HG03432 (cell line): ENCODE measurements around the gene VGLL4.

Experiments used
- ATAC-seq: cut with Tn5 transposase; IDR thresholded peaks from one replicate; pipeline ENCODE4 v1.9.1; 2021; ENCODE audit warnings: mild to moderate bottlenecking, moderate library complexity; ENCODE audit not compliant: unreplicated experiment

The VGLL4 gene

GRCh38 chr3:11653298-11654055 is 9.8 kb upstream of the VGLL4 start:
- ATAC-seq: no peak

GRCh38 chr3:11651900-11652299 is 8.2 kb upstream of the VGLL4 start:
- ATAC-seq: no peak

GRCh38 chr3:11651477-11651876 is 7.8 kb upstream of the VGLL4 start:
- ATAC-seq: no peak

- no peak for ATAC-seq
These were observed 6.7 kb upstream of the VGLL4 start for GRCh38 chr3:11650391-11650790.

- ATAC-seq: no peak
These were observed 5.0 kb upstream of the VGLL4 start for GRCh38 chr3:11648735-11649134.

- ATAC-seq: no peak
These were observed 513 bp downstream of the VGLL4 start for GRCh38 chr3:11643201-11643603.

- ATAC-seq: peak; percentile 80
These were observed 1.1 kb downstream of the VGLL4 start for GRCh38 chr3:11642431-11643191.

GRCh38 chr3:11641683-11642430 is 1.9 kb downstream of the VGLL4 start:
- no peak for ATAC-seq

GRCh38 chr3:11641316-11641682 is 2.4 kb downstream of the VGLL4 start:
- ATAC-seq: no peak

- no peak for ATAC-seq
These were observed 3.6 kb downstream of the VGLL4 start for GRCh38 chr3:11640009-11640673.

- no peak for ATAC-seq
These were observed 5.0 kb downstream of the VGLL4 start for GRCh38 chr3:11638495-11639358.

- no peak for ATAC-seq
These were observed 5.7 kb downstream of the VGLL4 start for GRCh38 chr3:11637901-11638458.

- ATAC-seq: no peak
These were observed 7.3 kb downstream of the VGLL4 start for GRCh38 chr3:11636394-11636770.

- no peak for ATAC-seq
These were observed 7.9 kb downstream of the VGLL4 start for GRCh38 chr3:11635680-11636393.

- ATAC-seq: no peak
These were observed 8.6 kb downstream of the VGLL4 start for GRCh38 chr3:11634974-11635612.

GRCh38 chr3:11634081-11634635 is 9.6 kb downstream of the VGLL4 start:
- no peak for ATAC-seq

GRCh38 chr3:11632966-11633365 is 10.7 kb downstream of the VGLL4 start:
- no peak for ATAC-seq

- no peak for ATAC-seq
These were observed 11.2 kb downstream of the VGLL4 start for GRCh38 chr3:11632564-11632963.
